ENCODE results near the gene SLAMF6. TPM values are rescaled to one million over a fixed set of nuclear protein-coding genes. Genes with fewer than 3 reads are reported as not detected.
"Not testable (repeated sequence)": the region's sequence is repeated elsewhere in the genome, so short reads cannot be mapped to it uniquely, and the experiment has no call there.

SLAMF6 gene
- total and polyA plus RNA-seq, 9 donors = 0.13 to 4.2 (median 0.47) TPM; not detected in 1

DNA sequence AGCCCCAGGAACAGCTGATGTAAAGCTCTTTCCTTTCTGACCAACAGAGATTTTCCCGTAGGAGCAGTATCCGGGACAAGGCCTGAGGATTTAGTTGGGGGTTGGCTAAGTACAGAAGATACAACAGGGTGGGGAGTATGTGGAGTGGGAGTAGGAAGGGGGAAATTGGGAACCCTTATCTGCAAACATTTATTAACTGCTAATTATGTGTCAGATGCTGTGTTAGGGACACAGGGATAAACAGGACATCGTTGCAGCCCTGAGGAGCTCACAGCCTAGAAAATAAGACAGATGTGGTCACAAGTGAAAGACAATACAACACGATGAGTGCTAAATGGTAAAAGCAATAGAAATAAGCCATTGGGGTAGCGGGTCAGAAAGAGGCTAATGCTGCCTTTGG lies 44.3 kb upstream of the SLAMF6 start:
- 82 to 89% (median 86%) methylated on average over 5 of the region's 5 CpGs for WGBS, 3 donors
- no peak overlapping the region for H3K27ac ChIP-seq
- H3K4me1 ChIP-seq (ENCODE audit: insufficient read depth) = no peaks in the 10 kb centered on the region
- no peak for DNase-seq
- no peaks in the 10 kb centered on the region for H3K27me3 ChIP-seq
- H3K4me3 ChIP-seq = no peak overlapping the region
- H3K9me3 ChIP-seq = no peaks in the 10 kb centered on the region
- intact Hi-C loops (cut with DNase I) = no loop called here
- no peaks in the 10 kb centered on the region for H3K36me3 ChIP-seq
- TF ChIP-seq, protein P1, sequence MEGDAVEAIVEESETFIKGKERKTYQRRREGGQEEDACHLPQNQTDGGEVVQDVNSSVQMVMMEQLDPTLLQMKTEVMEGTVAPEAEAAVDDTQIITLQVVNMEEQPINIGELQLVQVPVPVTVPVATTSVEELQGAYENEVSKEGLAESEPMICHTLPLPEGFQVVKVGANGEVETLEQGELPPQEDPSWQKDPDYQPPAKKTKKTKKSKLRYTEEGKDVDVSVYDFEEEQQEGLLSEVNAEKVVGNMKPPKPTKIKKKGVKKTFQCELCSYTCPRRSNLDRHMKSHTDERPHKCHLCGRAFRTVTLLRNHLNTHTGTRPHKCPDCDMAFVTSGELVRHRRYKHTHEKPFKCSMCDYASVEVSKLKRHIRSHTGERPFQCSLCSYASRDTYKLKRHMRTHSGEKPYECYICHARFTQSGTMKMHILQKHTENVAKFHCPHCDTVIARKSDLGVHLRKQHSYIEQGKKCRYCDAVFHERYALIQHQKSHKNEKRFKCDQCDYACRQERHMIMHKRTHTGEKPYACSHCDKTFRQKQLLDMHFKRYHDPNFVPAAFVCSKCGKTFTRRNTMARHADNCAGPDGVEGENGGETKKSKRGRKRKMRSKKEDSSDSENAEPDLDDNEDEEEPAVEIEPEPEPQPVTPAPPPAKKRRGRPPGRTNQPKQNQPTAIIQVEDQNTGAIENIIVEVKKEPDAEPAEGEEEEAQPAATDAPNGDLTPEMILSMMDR (IDR thresholded peaks at IDR 0.05) = no peak
- TF ChIP-seq POLR2A (IDR thresholded peaks at IDR 0.05) (no peak), EP300 (IDR thresholded peaks at IDR 0.05) (no peak)

DNA sequence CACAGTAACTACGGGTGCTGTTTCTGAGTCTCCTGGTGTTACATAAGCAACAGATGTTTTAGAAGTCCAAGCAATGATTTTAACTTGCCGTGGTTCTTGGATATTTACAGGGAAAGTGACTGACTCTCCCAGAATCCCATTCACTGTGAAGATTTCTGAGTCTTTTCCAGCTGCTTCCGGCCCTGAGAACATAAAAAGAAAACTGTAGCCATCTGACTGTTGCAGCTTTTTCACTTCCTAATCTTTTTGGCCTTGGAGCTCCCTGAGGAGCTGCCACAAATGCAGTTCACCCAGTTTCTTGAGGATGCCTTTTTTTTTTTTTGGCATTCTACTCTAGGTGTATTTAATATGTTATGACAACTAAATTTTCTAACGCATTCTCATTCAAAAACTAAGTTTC lies 42.5 kb upstream of the SLAMF6 start:
- intact Hi-C loops (cut with DNase I) = no loop called here
- no peaks in the 10 kb centered on the region for H3K27me3 ChIP-seq
- H3K9me3 ChIP-seq = no peaks in the 10 kb centered on the region
- no peak for DNase-seq
- no peak overlapping the region for H3K27ac ChIP-seq
- TF ChIP-seq, protein P1 (IDR thresholded peaks at IDR 0.05) = no peak
- TF ChIP-seq POLR2A (IDR thresholded peaks at IDR 0.05) (no peak), EP300 (IDR thresholded peaks at IDR 0.05) (no peak)
- no peak overlapping the region for H3K4me3 ChIP-seq
- no peaks in the 10 kb centered on the region for H3K36me3 ChIP-seq
- WGBS, 3 donors = 3 to 17% (median 5%) methylated on average over 4 of the region's 4 CpGs
- H3K4me1 ChIP-seq (ENCODE audit: insufficient read depth) = no peaks in the 10 kb centered on the region

DNA sequence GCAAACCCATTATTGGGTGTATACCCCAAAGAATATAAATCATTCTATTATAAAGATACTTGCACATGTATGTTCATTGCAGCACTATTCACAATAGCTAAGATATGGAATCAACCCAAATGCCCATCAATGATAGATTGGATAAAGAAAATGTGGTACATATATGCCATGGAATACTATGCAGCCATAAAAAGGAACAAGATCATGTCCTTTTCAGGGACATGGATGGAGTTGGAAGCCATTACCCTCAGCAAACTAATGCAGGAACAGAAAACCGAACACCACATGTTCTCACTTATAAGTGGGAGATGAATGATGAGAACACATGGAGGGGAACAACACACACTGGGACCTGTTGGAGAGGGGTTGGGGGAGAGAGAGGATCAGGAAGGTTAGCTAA lies 40.2 kb upstream of the SLAMF6 start:
- H3K27ac ChIP-seq; H3K27me3 ChIP-seq; H3K9me3 ChIP-seq; H3K4me1 ChIP-seq (ENCODE audit: insufficient read depth); H3K4me3 ChIP-seq; H3K36me3 ChIP-seq; intact Hi-C loops (cut with DNase I); DNase-seq: not testable (repeated sequence)
- 79 to 95% (median 93%) methylated on average over 1 of the region's 1 CpG for WGBS, 3 donors

DNA sequence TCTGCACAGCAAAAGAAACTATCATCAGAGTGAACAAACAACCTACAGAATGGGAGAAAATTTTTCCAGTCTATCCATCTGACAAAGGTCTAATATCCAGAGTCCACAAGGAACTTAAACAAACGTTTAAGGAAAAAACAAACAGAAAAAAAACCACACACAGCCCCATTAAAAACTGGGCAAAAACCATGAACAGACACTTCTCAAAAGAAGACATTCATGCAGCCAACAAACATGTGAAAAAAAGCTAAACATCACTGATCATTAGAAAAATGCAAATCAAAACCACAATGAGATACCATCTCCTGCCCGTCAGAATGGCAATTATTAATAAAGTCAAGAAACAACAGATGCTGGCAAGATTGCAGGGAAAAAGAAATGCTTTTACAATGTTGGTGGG lies 39.7 kb upstream of the SLAMF6 start:
- 59 to 68% (median 67%) methylated on average over 2 of the region's 2 CpGs for WGBS, 3 donors
- H3K27me3 ChIP-seq; intact Hi-C loops (cut with DNase I); H3K4me3 ChIP-seq; H3K4me1 ChIP-seq (ENCODE audit: insufficient read depth); DNase-seq; H3K27ac ChIP-seq; H3K9me3 ChIP-seq; H3K36me3 ChIP-seq: not testable (repeated sequence)

DNA sequence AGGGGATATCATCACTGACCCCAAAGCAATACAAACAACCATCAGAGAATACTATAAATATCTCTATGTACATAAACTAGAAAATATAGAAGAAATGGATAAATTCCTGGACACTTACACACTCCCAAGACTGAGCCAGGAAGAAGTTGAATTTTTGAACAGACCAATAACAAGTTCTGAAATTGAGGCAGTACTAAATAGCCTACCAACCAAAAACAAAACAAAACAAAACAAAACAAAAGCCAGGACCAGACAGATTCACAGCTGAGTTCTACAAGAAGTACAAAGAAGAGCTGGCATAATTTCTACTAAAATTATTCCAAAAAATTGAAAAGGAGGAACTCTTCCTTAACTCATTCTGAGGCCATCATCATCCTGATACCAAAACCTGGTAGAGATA lies 37.8 kb upstream of the SLAMF6 start:
- Histone ChIP-seq H3K27me3 (no peaks in the 10 kb centered on the region), H3K9me3 (no peaks in the 10 kb centered on the region), H3K27ac (no peak overlapping the region), H3K4me1 (ENCODE audit: insufficient read depth) (no peaks in the 10 kb centered on the region), H3K4me3 (no peak overlapping the region), H3K36me3 (no peaks in the 10 kb centered on the region)
- intact Hi-C loops (cut with DNase I) = no loop called here
- TF ChIP-seq EP300 (IDR thresholded peaks at IDR 0.05) = no peak
- TF ChIP-seq POLR2A (IDR thresholded peaks at IDR 0.05) = no peak
- TF ChIP-seq, protein P1 (IDR thresholded peaks at IDR 0.05) = no peak
- DNase-seq = no peak

All from ovary (tissue), 9 donors.